ENCODE data around the gene KIN. TPM values are rescaled to one million over a fixed set of nuclear protein-coding genes. Genes with fewer than 3 reads are reported as not detected.

Gene KIN
- total and polyA plus RNA-seq, 2 of the 4 experiments (the other 2 are of a cell fraction) = 3.0 to 6.4 TPM

DNA sequence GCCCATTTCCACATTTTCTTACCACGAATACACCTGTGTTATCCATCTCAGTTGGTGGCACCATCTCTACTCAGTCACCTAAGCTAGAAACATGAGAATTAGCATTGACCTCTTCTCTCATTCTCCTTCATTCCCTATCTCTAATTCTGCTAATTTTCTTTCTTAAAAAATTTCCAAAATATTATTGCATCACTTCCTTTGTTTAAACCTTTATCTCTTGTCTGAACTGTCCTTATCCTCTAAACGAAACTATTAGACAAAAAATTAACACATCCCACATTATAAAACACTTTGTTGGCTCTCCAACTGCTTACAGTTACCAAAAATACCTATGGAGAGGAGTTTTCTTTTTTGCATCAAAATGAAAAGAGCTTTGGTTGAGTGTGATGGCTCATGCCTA, 48.8 kb upstream of the KIN start:
- H2AK9ac ChIP-seq (replicated peaks; ENCODE audit: low read depth, low read length, poor library complexity) = no peak overlapping the region
- ChIA-PET POLR2A (ENCODE audit: unreplicated experiment) (no interaction called here), CTCF (no interaction called here)
- ATAC-seq (ENCODE audit: low read depth) (no peak), DNase-seq (no peak)
- H3K9ac ChIP-seq (ENCODE audit: low read depth, low read length) = no peak overlapping the region
- no peak overlapping the region for H2BK5ac ChIP-seq (ENCODE audit: low read depth, low read length, poor library complexity, severe bottlenecking)
- H3K4me2 ChIP-seq (ENCODE audit: low read depth, low read length) = no peak overlapping the region
- no peak overlapping the region for H3K27ac ChIP-seq (ENCODE audit: insufficient read depth, low read length)
- H2BK20ac ChIP-seq (ENCODE audit: low read depth, low read length) = no peak overlapping the region
- 0 out of 2 replicates have a peak, but pooled peaks cover 2% of the 10 kb centered on the region for H3K4me1 ChIP-seq (ENCODE audit: control insufficient read depth, insufficient read depth, low read length)
- WGBS, 2 experiments (ENCODE audit: extremely low coverage in 2 of 2, insufficient read length in 1 of 2) = 100% methylated on average over 1 of the region's 2 CpGs; no CpG with 5 or more reads in 1 of the 2 experiments
- H3K14ac ChIP-seq (replicated peaks; ENCODE audit: low read depth, low read length) = no peak overlapping the region
- no peaks in the 10 kb centered on the region for H3K27me3 ChIP-seq (ENCODE audit: control insufficient read depth, insufficient read depth, low read length)
- no peak overlapping the region for H4K5ac ChIP-seq (ENCODE audit: low read depth, low read length)
- H4K20me1 ChIP-seq (ENCODE audit: insufficient read depth, low read length) = no peaks in the 10 kb centered on the region; the same call in 1 of the 2 replicates
- H3K79me1 ChIP-seq (ENCODE audit: low read depth in 1 of 2, low read length in 2 of 2) = peaks cover 33 to 35% of the 10 kb centered on the region in 2 experiments
- H3K18ac ChIP-seq (ENCODE audit: low read depth, low read length) = no peak overlapping the region
- no peak overlapping the region for H2AFZ ChIP-seq (replicated peaks; ENCODE audit: low read length, poor library complexity)
- peak; percentile 29; the same call in 1 of the 2 replicates for TF ChIP-seq CEBPB (IDR thresholded peaks at IDR 0.05; ENCODE audit: low read depth, low read length)
- TF ChIP-seq BHLHE40 (IDR thresholded peaks at IDR 0.05; ENCODE audit: low read depth, low read length) = no peak
- BruUV-seq (replicated peaks) = no TSS peak
- H3K9me1 ChIP-seq (ENCODE audit: insufficient read depth, low read length) = 0 out of 2 replicates have a peak, but pooled peaks cover 8% of the 10 kb centered on the region
- no peak overlapping the region for H4K8ac ChIP-seq (ENCODE audit: low read depth in 2 of 2, low read length in 2 of 2)
- in situ Hi-C loops (cut with MboI; ENCODE audit: low sequenced_read_pairs) (no loop called here), intact Hi-C loops (cut with micrococcal nuclease) (no loop called here), dilution Hi-C loops (cut with HindIII; ENCODE audit: low sequenced_read_pairs, unreplicated experiment) (no loop called here)
- no peak overlapping the region for H3K4ac ChIP-seq (ENCODE audit: low read depth, low read length)
- H3K4me3 ChIP-seq (ENCODE audit: insufficient read depth, low read depth, low read length) = no peak overlapping the region
- H3K23ac ChIP-seq (ENCODE audit: low read depth, low read length) = no peak overlapping the region
- no peak overlapping the region for H2BK15ac ChIP-seq (ENCODE audit: low read depth, low read length)
- no peaks in the 10 kb centered on the region for H3K36me3 ChIP-seq (ENCODE audit: control insufficient read depth, insufficient read depth, low read length)
- H3K56ac ChIP-seq (ENCODE audit: extremely low read depth, insufficient read depth, low read length) = no peak overlapping the region
- no peak overlapping the region for H2BK120ac ChIP-seq (ENCODE audit: low read depth, low read length)
- H4K91ac ChIP-seq (ENCODE audit: insufficient read depth, low read depth, low read length) = no peak overlapping the region
- H2AK5ac ChIP-seq (ENCODE audit: low read depth, low read length) = no peak overlapping the region
- no peaks in the 10 kb centered on the region for H3K9me3 ChIP-seq (ENCODE audit: control insufficient read depth, insufficient read depth, low read length)

Data from IMR-90 (cell line).